ENCODE measurements around the gene ITCH.

- TF ChIP-seq POLR2AphosphoS5 (IDR thresholded peaks at IDR 0.05; ENCODE audit: borderline replicate concordance, low read depth, low read length) (no peak), EZH2 (IDR thresholded peaks at IDR 0.05) (no peak)
These were observed 163.9 kb downstream of the ITCH start for GRCh38 chr20:34527016-34527415.

Measured in SK-N-MC (cell line).